ENCODE results near the gene RAD51B.

RAD51B gene

GRCh38 chr14:68740788-68741476 is 921.4 kb downstream of the RAD51B start:
- H3K4me1 ChIP-seq (ENCODE audit: control insufficient read depth, insufficient read depth, low read length, poor library complexity, severe bottlenecking), result peaks cover 12% of the 10 kb centered on the region
- no peak overlapping the region for H3K4me3 ChIP-seq (ENCODE audit: extremely low read depth, insufficient read depth, low read length, poor library complexity, severe bottlenecking)
- no peaks in the 10 kb centered on the region for H3K36me3 ChIP-seq (ENCODE audit: control insufficient read depth, insufficient read depth, low read length)
- H3K27ac ChIP-seq (ENCODE audit: low read depth, low read length, severe bottlenecking), result no peak overlapping the region
- 94 to 100% methylated on average over 3 to 4 of the region's 4 CpGs for WGBS, 2 experiments (ENCODE audit: insufficient coverage in 2 of 2)
- peaks cover 8% of the 10 kb centered on the region for H3K9me3 ChIP-seq (ENCODE audit: control insufficient read depth, low read length)

DNA sequence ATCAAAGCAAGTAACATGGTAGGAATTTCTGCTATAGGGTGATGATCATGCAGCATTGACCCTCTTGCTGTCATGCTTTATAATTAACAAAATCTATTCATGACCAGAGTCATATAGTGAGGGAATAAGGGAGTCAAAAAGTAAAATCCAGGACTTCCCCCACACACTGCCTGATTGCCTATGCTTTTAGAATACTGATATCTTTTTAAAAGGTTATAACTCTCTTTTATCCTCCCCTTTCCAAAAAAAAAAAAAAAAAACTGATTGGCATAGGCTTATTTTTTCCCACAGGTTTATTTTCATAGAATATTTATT is 921.9 kb downstream of the RAD51B start:
- no peaks in the 10 kb centered on the region for H3K36me3 ChIP-seq (ENCODE audit: control insufficient read depth, insufficient read depth, low read length)
- H3K4me1 ChIP-seq (ENCODE audit: control insufficient read depth, insufficient read depth, low read length, poor library complexity, severe bottlenecking), result peaks cover 7% of the 10 kb centered on the region
- peaks cover 8% of the 10 kb centered on the region for H3K9me3 ChIP-seq (ENCODE audit: control insufficient read depth, low read length)
- no peak overlapping the region for H3K4me3 ChIP-seq (ENCODE audit: extremely low read depth, insufficient read depth, low read length, poor library complexity, severe bottlenecking)
- H3K27ac ChIP-seq (ENCODE audit: low read depth, low read length, severe bottlenecking), result no peak overlapping the region

DNA sequence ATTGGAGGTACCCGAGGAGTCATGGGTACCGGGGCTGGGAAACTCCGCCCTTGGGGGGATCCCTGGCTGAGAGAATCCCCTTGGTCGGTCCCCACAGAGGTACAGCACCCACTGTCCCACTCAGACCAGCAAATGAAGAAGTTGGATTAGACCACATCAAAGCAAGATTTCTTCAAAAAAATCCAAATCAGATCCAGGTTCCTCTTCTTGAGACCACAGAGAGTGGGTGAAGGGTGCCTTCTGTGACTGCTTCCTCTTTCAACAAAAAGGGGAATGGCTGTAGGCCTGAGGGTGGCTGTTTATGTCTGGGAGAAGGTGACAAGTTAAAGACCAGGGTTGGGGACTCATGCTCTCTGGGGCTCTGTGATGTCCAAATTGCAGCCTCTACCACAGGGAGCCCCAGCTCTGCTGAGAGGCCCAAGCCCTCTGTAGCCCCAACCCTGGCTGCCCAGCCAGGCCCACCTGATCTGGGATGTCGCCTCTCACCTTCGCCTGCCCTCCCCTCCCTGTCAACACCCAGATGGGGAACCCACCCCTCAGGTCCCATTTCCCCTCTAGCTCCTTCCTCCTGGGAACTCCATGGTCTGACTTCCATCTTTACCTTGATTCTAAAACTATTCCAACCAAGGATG is 922.4 kb downstream of the RAD51B start:
- Histone ChIP-seq H3K9me3 (ENCODE audit: control insufficient read depth, low read length) (peaks cover 8% of the 10 kb centered on the region), H3K4me3 (ENCODE audit: extremely low read depth, insufficient read depth, low read length, poor library complexity, severe bottlenecking) (no peak overlapping the region), H3K4me1 (ENCODE audit: control insufficient read depth, insufficient read depth, low read length, poor library complexity, severe bottlenecking) (peaks cover 2% of the 10 kb centered on the region), H3K36me3 (ENCODE audit: control insufficient read depth, insufficient read depth, low read length) (no peaks in the 10 kb centered on the region), H3K27ac (ENCODE audit: low read depth, low read length, severe bottlenecking) (no peak overlapping the region)
- 100% methylated on average over 5 to 6 of the region's 6 CpGs for WGBS, 2 experiments (ENCODE audit: insufficient coverage in 2 of 2)

- Histone ChIP-seq H3K4me3 (ENCODE audit: extremely low read depth, insufficient read depth, low read length, poor library complexity, severe bottlenecking) (no peak overlapping the region), H3K27ac (ENCODE audit: low read depth, low read length, severe bottlenecking) (no peak overlapping the region)
- WGBS, 2 experiments (ENCODE audit: insufficient coverage in 2 of 2), result 95 to 97% methylated on average over 8 to 11 of the region's 12 CpGs
Observed at GRCh38 chr14:68744613-68745012, 925.0 kb downstream of the RAD51B start.

DNA sequence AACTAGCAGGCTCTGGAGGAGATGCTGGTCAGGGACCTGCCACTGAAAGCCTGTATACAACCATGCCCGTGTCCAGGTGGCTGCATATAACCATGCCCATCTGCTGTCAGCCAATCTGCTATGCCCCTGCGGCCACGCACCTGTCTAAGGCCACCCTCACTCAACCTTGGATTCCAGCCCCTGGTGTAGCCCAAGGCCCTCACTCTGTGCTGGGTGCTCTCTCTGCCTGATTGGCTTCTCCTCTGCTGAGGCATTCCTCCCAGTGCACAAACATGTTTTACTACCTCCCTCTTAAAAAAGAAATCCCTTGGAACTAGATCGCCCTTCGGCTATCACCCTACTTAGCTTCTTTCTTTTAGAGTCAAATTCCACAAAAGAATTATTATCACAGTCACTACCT is 927.8 kb downstream of the RAD51B start:
- WGBS, 2 experiments (ENCODE audit: insufficient coverage in 2 of 2), result 93 to 98% methylated on average over 5 of the region's 5 CpGs
- Histone ChIP-seq H3K4me3 (ENCODE audit: extremely low read depth, insufficient read depth, low read length, poor library complexity, severe bottlenecking) (no peak overlapping the region), H3K4me1 (ENCODE audit: control insufficient read depth, insufficient read depth, low read length, poor library complexity, severe bottlenecking) (peaks cover 14% of the 10 kb centered on the region), H3K36me3 (ENCODE audit: control insufficient read depth, insufficient read depth, low read length) (no peaks in the 10 kb centered on the region), H3K27ac (ENCODE audit: low read depth, low read length, severe bottlenecking) (no peak overlapping the region), H3K9me3 (ENCODE audit: control insufficient read depth, low read length) (no peaks in the 10 kb centered on the region)

More at GRCh38 chr14:68744613-68745012, 925.0 kb downstream of the RAD51B start:
- no peaks in the 10 kb centered on the region for H3K36me3 ChIP-seq (ENCODE audit: control insufficient read depth, insufficient read depth, low read length)
- peaks cover 8% of the 10 kb centered on the region for H3K9me3 ChIP-seq (ENCODE audit: control insufficient read depth, low read length)
- peaks cover 8% of the 10 kb centered on the region for H3K4me1 ChIP-seq (ENCODE audit: control insufficient read depth, insufficient read depth, low read length, poor library complexity, severe bottlenecking)

GRCh38 chr14:68748260-68748659 is 928.7 kb downstream of the RAD51B start:
- Histone ChIP-seq H3K9me3 (ENCODE audit: control insufficient read depth, low read length) (no peaks in the 10 kb centered on the region), H3K4me1 (ENCODE audit: control insufficient read depth, insufficient read depth, low read length, poor library complexity, severe bottlenecking) (peaks cover 14% of the 10 kb centered on the region), H3K36me3 (ENCODE audit: control insufficient read depth, insufficient read depth, low read length) (no peaks in the 10 kb centered on the region), H3K4me3 (ENCODE audit: extremely low read depth, insufficient read depth, low read length, poor library complexity, severe bottlenecking) (no peak overlapping the region), H3K27ac (ENCODE audit: low read depth, low read length, severe bottlenecking) (no peak overlapping the region)
- WGBS, 2 experiments (ENCODE audit: insufficient coverage in 2 of 2), result 95% methylated on average over 10 of the region's 10 CpGs

GRCh38 chr14:68748691-68749090 is 929.1 kb downstream of the RAD51B start:
- Histone ChIP-seq H3K4me3 (ENCODE audit: extremely low read depth, insufficient read depth, low read length, poor library complexity, severe bottlenecking) (no peak overlapping the region), H3K4me1 (ENCODE audit: control insufficient read depth, insufficient read depth, low read length, poor library complexity, severe bottlenecking) (peaks cover 14% of the 10 kb centered on the region), H3K36me3 (ENCODE audit: control insufficient read depth, insufficient read depth, low read length) (no peaks in the 10 kb centered on the region), H3K27ac (ENCODE audit: low read depth, low read length, severe bottlenecking) (no peak overlapping the region), H3K9me3 (ENCODE audit: control insufficient read depth, low read length) (no peaks in the 10 kb centered on the region)
- 94 to 95% methylated on average over 5 of the region's 5 CpGs for WGBS, 2 experiments (ENCODE audit: insufficient coverage in 2 of 2)

GRCh38 chr14:68749487-68750475 is 930.2 kb downstream of the RAD51B start:
- Histone ChIP-seq H3K36me3 (ENCODE audit: control insufficient read depth, insufficient read depth, low read length) (no peaks in the 10 kb centered on the region), H3K27ac (ENCODE audit: low read depth, low read length, severe bottlenecking) (no peak overlapping the region), H3K9me3 (ENCODE audit: control insufficient read depth, low read length) (no peaks in the 10 kb centered on the region), H3K4me1 (ENCODE audit: control insufficient read depth, insufficient read depth, low read length, poor library complexity, severe bottlenecking) (peaks cover 14% of the 10 kb centered on the region), H3K4me3 (ENCODE audit: extremely low read depth, insufficient read depth, low read length, poor library complexity, severe bottlenecking) (no peak overlapping the region)
- 88 to 93% methylated on average over 1 to 6 of the region's 11 CpGs for WGBS, 2 experiments (ENCODE audit: insufficient coverage in 2 of 2)

- no peak overlapping the region for H3K27ac ChIP-seq (ENCODE audit: low read depth, low read length, severe bottlenecking)
- no peak overlapping the region for H3K4me3 ChIP-seq (ENCODE audit: extremely low read depth, insufficient read depth, low read length, poor library complexity, severe bottlenecking)
- H3K9me3 ChIP-seq (ENCODE audit: control insufficient read depth, low read length), result no peaks in the 10 kb centered on the region
- WGBS, 2 experiments (ENCODE audit: insufficient coverage in 2 of 2), result 90 to 100% methylated on average over 4 of the region's 6 CpGs
- H3K36me3 ChIP-seq (ENCODE audit: control insufficient read depth, insufficient read depth, low read length), result no peaks in the 10 kb centered on the region
- peaks cover 14% of the 10 kb centered on the region for H3K4me1 ChIP-seq (ENCODE audit: control insufficient read depth, insufficient read depth, low read length, poor library complexity, severe bottlenecking)
Observed at GRCh38 chr14:68752271-68753006, 932.9 kb downstream of the RAD51B start.

GRCh38 chr14:68753690-68754089 is 934.1 kb downstream of the RAD51B start:
- H3K36me3 ChIP-seq (ENCODE audit: control insufficient read depth, insufficient read depth, low read length), result no peaks in the 10 kb centered on the region
- H3K9me3 ChIP-seq (ENCODE audit: control insufficient read depth, low read length), result no peaks in the 10 kb centered on the region
- WGBS, 2 experiments (ENCODE audit: insufficient coverage in 2 of 2), result 100% methylated on average over 2 of the region's 4 CpGs; no CpG with 5 or more reads in 1 of the 2 experiments
- H3K4me3 ChIP-seq (ENCODE audit: extremely low read depth, insufficient read depth, low read length, poor library complexity, severe bottlenecking), result no peak overlapping the region
- no peak overlapping the region for H3K27ac ChIP-seq (ENCODE audit: low read depth, low read length, severe bottlenecking)
- H3K4me1 ChIP-seq (ENCODE audit: control insufficient read depth, insufficient read depth, low read length, poor library complexity, severe bottlenecking), result peaks cover 21% of the 10 kb centered on the region

All from mesodermal cell (in vitro differentiated cells).